ENCODE measurements around the gene GEMIN2.
A peak's percentile ranks its signal among the peaks of the same experiment; 100 is the strongest.

GEMIN2 gene

GRCh38 chr14:39176263-39177167 lies 62.4 kb downstream of the GEMIN2 start:
- Histone ChIP-seq H3K36me3 (ENCODE audit: control insufficient read depth in 4 of 4, insufficient read depth in 4 of 4, low read length in 3 of 4) (peaks cover 19 to 50% (median 37%) of the 10 kb centered on the region in 4 experiments), H3K27me3 (replicated peaks in 2 of 5; ENCODE audit: control insufficient read depth in 4 of 5, insufficient read depth in 5 of 5, low read length in 4 of 5) (no peaks in the 10 kb centered on the region), H3K4me3 (ENCODE audit: control insufficient read depth in 1 of 7, extremely low read depth in 1 of 7, insufficient read depth in 4 of 7, low read depth in 2 of 7, low read length in 6 of 7) (peak overlapping the region in 6 of 7 experiments; percentile 93 to 99 (median 98)), H3K27ac (ENCODE audit: insufficient read depth in 1 of 2, low read depth in 1 of 2, low read length in 2 of 2, poor library complexity in 1 of 2, severe bottlenecking in 2 of 2) (peak overlapping the region; percentile 96 to 98), H3K4me1 (ENCODE audit: control extremely low read depth in 1 of 4, control insufficient read depth in 4 of 4, insufficient read depth in 4 of 4, low read length in 3 of 4) (peaks cover 9 to 20% (median 12%) of the 10 kb centered on the region in 4 experiments), H3K9me3 (ENCODE audit: control extremely low read depth in 1 of 5, control insufficient read depth in 4 of 5, insufficient read depth in 2 of 5, low read depth in 1 of 5, low read length in 4 of 5) (no peaks in the 10 kb centered on the region)
- POLR2A ChIA-PET: no interaction called here
- 93% methylated on average over 2 of the region's 5 CpGs for WGBS (ENCODE audit: insufficient coverage)
- CTCF ChIA-PET: no interaction called here
- DNase-seq: no peak

GRCh38 chr14:39177168-39177545 lies 63.0 kb downstream of the GEMIN2 start:
- 100% methylated on average over 2 of the region's 9 CpGs for WGBS (ENCODE audit: insufficient coverage)
- Histone ChIP-seq H3K27ac (ENCODE audit: insufficient read depth in 1 of 2, low read depth in 1 of 2, low read length in 2 of 2, poor library complexity in 1 of 2, severe bottlenecking in 2 of 2) (no peak overlapping the region), H3K4me3 (ENCODE audit: control insufficient read depth in 1 of 7, extremely low read depth in 1 of 7, insufficient read depth in 4 of 7, low read depth in 2 of 7, low read length in 6 of 7) (no peak overlapping the region), H3K9me3 (ENCODE audit: control extremely low read depth in 1 of 5, control insufficient read depth in 4 of 5, insufficient read depth in 2 of 5, low read depth in 1 of 5, low read length in 4 of 5) (no peaks in the 10 kb centered on the region), H3K36me3 (ENCODE audit: control insufficient read depth in 4 of 4, insufficient read depth in 4 of 4, low read length in 3 of 4) (peaks cover 19 to 56% (median 39%) of the 10 kb centered on the region in 4 experiments), H3K27me3 (replicated peaks in 2 of 5; ENCODE audit: control insufficient read depth in 4 of 5, insufficient read depth in 5 of 5, low read length in 4 of 5) (no peaks in the 10 kb centered on the region), H3K4me1 (ENCODE audit: control extremely low read depth in 1 of 4, control insufficient read depth in 4 of 4, insufficient read depth in 4 of 4, low read length in 3 of 4) (peaks cover 9 to 20% (median 12%) of the 10 kb centered on the region in 4 experiments)
- POLR2A ChIA-PET: no interaction called here
- CTCF ChIA-PET: no interaction called here
- no peak for DNase-seq

GRCh38 chr14:39179042-39179441 lies 64.9 kb downstream of the GEMIN2 start:
- no peak overlapping the region for H3K27ac ChIP-seq (ENCODE audit: insufficient read depth in 1 of 2, low read depth in 1 of 2, low read length in 2 of 2, poor library complexity in 1 of 2, severe bottlenecking in 2 of 2)
- WGBS (ENCODE audit: insufficient coverage): 100% methylated on average over 4 of the region's 6 CpGs
- H3K27me3 ChIP-seq (replicated peaks in 2 of 5; ENCODE audit: control insufficient read depth in 4 of 5, insufficient read depth in 5 of 5, low read length in 4 of 5): no peaks in the 10 kb centered on the region
- peaks cover 22 to 74% (median 50%) of the 10 kb centered on the region in 4 experiments for H3K36me3 ChIP-seq (ENCODE audit: control insufficient read depth in 4 of 4, insufficient read depth in 4 of 4, low read length in 3 of 4)
- H3K4me3 ChIP-seq (ENCODE audit: control insufficient read depth in 1 of 7, extremely low read depth in 1 of 7, insufficient read depth in 4 of 7, low read depth in 2 of 7, low read length in 6 of 7): no peak overlapping the region
- ChIA-PET CTCF (interaction anchor here (0.7 to 1.9 kb wide), 2 partner anchors 11 to 203 kb away, joined by 3 to 5 read pairs; no protein-coding TSS in a partner anchor), POLR2A (interaction anchor here (0.7 kb wide), 1 partner anchor 231 kb away, joined by 4 read pairs; no protein-coding TSS in a partner anchor)
- no peak for DNase-seq
- no peaks in the 10 kb centered on the region for H3K9me3 ChIP-seq (ENCODE audit: control extremely low read depth in 1 of 5, control insufficient read depth in 4 of 5, insufficient read depth in 2 of 5, low read depth in 1 of 5, low read length in 4 of 5)
- peaks cover 8 to 18% (median 11%) of the 10 kb centered on the region in 4 experiments for H3K4me1 ChIP-seq (ENCODE audit: control extremely low read depth in 1 of 4, control insufficient read depth in 4 of 4, insufficient read depth in 4 of 4, low read length in 3 of 4)

DNA sequence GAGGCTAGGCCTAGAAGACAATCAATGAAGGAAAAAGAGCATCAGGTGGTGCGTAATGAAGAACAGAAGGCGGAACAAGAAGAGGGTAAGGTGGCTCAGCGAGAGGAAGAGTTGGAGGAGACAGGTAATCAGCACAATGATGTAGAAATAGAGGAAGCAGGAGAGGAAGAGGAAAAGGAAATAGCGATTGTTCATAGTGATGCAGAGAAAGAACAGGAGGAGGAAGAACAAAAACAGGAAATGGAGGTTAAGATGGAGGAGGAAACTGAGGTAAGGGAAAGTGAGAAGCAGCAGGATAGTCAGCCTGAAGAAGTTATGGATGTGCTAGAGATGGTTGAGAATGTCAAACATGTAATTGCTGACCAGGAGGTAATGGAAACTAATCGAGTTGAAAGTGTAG lies 66.4 kb downstream of the GEMIN2 start:
- 93% methylated on average over 5 of the region's 5 CpGs for WGBS (ENCODE audit: insufficient coverage)
- ChIA-PET POLR2A (no interaction called here), CTCF (interaction anchor here (1.6 kb wide), 1 partner anchor 77 kb away, joined by 4 read pairs; the partner anchor contains the start of gene SEC23A)
- no peak for DNase-seq
- Histone ChIP-seq H3K36me3 (ENCODE audit: control insufficient read depth in 4 of 4, insufficient read depth in 4 of 4, low read length in 3 of 4) (peaks cover 27 to 84% (median 57%) of the 10 kb centered on the region in 4 experiments), H3K27ac (ENCODE audit: insufficient read depth in 1 of 2, low read depth in 1 of 2, low read length in 2 of 2, poor library complexity in 1 of 2, severe bottlenecking in 2 of 2) (no peak overlapping the region), H3K4me1 (ENCODE audit: control extremely low read depth in 1 of 4, control insufficient read depth in 4 of 4, insufficient read depth in 4 of 4, low read length in 3 of 4) (peaks cover 2 to 12% (median 10%) of the 10 kb centered on the region in 4 experiments), H3K4me3 (ENCODE audit: control insufficient read depth in 1 of 7, extremely low read depth in 1 of 7, insufficient read depth in 4 of 7, low read depth in 2 of 7, low read length in 6 of 7) (no peak overlapping the region), H3K27me3 (replicated peaks in 2 of 5; ENCODE audit: control insufficient read depth in 4 of 5, insufficient read depth in 5 of 5, low read length in 4 of 5) (no peaks in the 10 kb centered on the region), H3K9me3 (ENCODE audit: control extremely low read depth in 1 of 5, control insufficient read depth in 4 of 5, insufficient read depth in 2 of 5, low read depth in 1 of 5, low read length in 4 of 5) (no peaks in the 10 kb centered on the region)

DNA sequence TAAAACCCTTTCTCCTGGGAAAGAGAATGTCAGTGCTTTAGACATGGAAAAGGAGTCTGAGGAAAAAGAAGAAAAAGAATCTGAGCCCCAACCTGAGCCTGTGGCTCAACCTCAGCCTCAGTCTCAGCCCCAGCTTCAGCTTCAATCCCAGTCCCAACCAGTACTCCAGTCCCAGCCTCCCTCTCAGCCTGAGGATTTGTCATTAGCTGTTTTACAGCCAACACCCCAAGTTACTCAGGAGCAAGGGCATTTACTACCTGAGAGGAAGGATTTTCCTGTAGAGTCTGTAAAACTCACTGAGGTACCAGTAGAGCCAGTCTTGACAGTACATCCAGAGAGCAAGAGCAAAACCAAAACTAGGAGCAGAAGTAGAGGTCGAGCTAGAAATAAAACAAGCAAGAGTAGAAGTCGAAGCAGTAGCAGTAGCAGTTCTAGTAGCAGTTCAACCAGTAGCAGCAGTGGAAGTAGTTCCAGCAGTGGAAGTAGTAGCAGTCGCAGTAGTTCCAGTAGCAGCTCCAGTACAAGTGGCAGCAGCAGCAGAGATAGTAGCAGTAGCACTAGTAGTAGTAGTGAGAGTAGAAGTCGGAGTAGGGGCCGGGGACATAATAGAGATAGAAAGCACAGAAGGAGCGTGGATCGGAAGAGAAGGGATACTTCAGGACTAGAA lies 67.0 kb downstream of the GEMIN2 start:
- DNase-seq: peak in 1 of 3 donors; percentile 10
- Histone ChIP-seq H3K9me3 (ENCODE audit: control extremely low read depth in 1 of 5, control insufficient read depth in 4 of 5, insufficient read depth in 2 of 5, low read depth in 1 of 5, low read length in 4 of 5) (no peaks in the 10 kb centered on the region), H3K27ac (ENCODE audit: insufficient read depth in 1 of 2, low read depth in 1 of 2, low read length in 2 of 2, poor library complexity in 1 of 2, severe bottlenecking in 2 of 2) (no peak overlapping the region), H3K4me1 (ENCODE audit: control extremely low read depth in 1 of 4, control insufficient read depth in 4 of 4, insufficient read depth in 4 of 4, low read length in 3 of 4) (peaks cover 2 to 9% (median 5%) of the 10 kb centered on the region in 4 experiments), H3K36me3 (ENCODE audit: control insufficient read depth in 4 of 4, insufficient read depth in 4 of 4, low read length in 3 of 4) (peaks cover 27 to 84% (median 57%) of the 10 kb centered on the region in 4 experiments), H3K4me3 (ENCODE audit: control insufficient read depth in 1 of 7, extremely low read depth in 1 of 7, insufficient read depth in 4 of 7, low read depth in 2 of 7, low read length in 6 of 7) (no peak overlapping the region), H3K27me3 (replicated peaks in 2 of 5; ENCODE audit: control insufficient read depth in 4 of 5, insufficient read depth in 5 of 5, low read length in 4 of 5) (no peaks in the 10 kb centered on the region)
- ChIA-PET POLR2A (no interaction called here), CTCF (interaction anchor here (1.6 kb wide), 1 partner anchor 78 kb away, joined by 4 read pairs; the partner anchor contains the start of gene SEC23A)
- 97% methylated on average over 7 of the region's 7 CpGs for WGBS (ENCODE audit: insufficient coverage)

DNA sequence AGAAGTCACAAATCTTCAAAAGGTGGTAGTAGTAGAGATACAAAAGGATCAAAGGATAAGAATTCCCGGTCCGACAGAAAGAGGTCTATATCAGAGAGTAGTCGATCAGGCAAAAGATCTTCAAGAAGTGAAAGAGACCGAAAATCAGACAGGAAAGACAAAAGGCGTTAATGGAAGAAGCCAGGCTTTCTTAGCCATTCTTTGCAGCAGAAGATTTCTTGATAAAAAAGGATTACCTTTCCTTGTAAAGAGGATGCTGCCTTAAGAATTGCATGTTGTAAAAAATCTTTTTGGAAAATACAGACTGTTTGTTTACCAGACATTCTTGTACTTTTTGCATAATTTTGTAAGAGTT lies 67.5 kb downstream of the GEMIN2 start:
- no peak overlapping the region for H3K4me3 ChIP-seq (ENCODE audit: control insufficient read depth in 1 of 7, extremely low read depth in 1 of 7, insufficient read depth in 4 of 7, low read depth in 2 of 7, low read length in 6 of 7)
- peaks cover 26 to 79% (median 55%) of the 10 kb centered on the region in 4 experiments for H3K36me3 ChIP-seq (ENCODE audit: control insufficient read depth in 4 of 4, insufficient read depth in 4 of 4, low read length in 3 of 4)
- CTCF ChIA-PET: no interaction called here
- H3K27me3 ChIP-seq (replicated peaks in 2 of 5; ENCODE audit: control insufficient read depth in 4 of 5, insufficient read depth in 5 of 5, low read length in 4 of 5): no peaks in the 10 kb centered on the region
- DNase-seq: no peak
- H3K27ac ChIP-seq (ENCODE audit: insufficient read depth in 1 of 2, low read depth in 1 of 2, low read length in 2 of 2, poor library complexity in 1 of 2, severe bottlenecking in 2 of 2): no peak overlapping the region
- no peaks in the 10 kb centered on the region for H3K9me3 ChIP-seq (ENCODE audit: control extremely low read depth in 1 of 5, control insufficient read depth in 4 of 5, insufficient read depth in 2 of 5, low read depth in 1 of 5, low read length in 4 of 5)
- POLR2A ChIA-PET: no interaction called here
- 96% methylated on average over 5 of the region's 5 CpGs for WGBS (ENCODE audit: insufficient coverage)
- H3K4me1 ChIP-seq (ENCODE audit: control extremely low read depth in 1 of 4, control insufficient read depth in 4 of 4, insufficient read depth in 4 of 4, low read length in 3 of 4): peaks cover 0 to 4% (median under 1%) of the 10 kb centered on the region in 4 experiments
